Left hindlimb (tissue), 1 donor: Measurements from ENCODE around the gene ZC3H14.
"Not testable (repeated sequence)": the region's sequence is repeated elsewhere in the genome, so short reads cannot be mapped to it uniquely, and the experiment has no call there.

Experiments
- DNase-seq: peaks from one replicate; pipeline ENCODE4 v3.0.0-alpha.2; 2018

Gene ZC3H14, protein sequence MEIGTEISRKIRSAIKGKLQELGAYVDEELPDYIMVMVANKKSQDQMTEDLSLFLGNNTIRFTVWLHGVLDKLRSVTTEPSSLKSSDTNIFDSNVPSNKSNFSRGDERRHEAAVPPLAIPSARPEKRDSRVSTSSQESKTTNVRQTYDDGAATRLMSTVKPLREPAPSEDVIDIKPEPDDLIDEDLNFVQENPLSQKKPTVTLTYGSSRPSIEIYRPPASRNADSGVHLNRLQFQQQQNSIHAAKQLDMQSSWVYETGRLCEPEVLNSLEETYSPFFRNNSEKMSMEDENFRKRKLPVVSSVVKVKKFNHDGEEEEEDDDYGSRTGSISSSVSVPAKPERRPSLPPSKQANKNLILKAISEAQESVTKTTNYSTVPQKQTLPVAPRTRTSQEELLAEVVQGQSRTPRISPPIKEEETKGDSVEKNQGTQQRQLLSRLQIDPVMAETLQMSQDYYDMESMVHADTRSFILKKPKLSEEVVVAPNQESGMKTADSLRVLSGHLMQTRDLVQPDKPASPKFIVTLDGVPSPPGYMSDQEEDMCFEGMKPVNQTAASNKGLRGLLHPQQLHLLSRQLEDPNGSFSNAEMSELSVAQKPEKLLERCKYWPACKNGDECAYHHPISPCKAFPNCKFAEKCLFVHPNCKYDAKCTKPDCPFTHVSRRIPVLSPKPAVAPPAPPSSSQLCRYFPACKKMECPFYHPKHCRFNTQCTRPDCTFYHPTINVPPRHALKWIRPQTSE

DNA sequence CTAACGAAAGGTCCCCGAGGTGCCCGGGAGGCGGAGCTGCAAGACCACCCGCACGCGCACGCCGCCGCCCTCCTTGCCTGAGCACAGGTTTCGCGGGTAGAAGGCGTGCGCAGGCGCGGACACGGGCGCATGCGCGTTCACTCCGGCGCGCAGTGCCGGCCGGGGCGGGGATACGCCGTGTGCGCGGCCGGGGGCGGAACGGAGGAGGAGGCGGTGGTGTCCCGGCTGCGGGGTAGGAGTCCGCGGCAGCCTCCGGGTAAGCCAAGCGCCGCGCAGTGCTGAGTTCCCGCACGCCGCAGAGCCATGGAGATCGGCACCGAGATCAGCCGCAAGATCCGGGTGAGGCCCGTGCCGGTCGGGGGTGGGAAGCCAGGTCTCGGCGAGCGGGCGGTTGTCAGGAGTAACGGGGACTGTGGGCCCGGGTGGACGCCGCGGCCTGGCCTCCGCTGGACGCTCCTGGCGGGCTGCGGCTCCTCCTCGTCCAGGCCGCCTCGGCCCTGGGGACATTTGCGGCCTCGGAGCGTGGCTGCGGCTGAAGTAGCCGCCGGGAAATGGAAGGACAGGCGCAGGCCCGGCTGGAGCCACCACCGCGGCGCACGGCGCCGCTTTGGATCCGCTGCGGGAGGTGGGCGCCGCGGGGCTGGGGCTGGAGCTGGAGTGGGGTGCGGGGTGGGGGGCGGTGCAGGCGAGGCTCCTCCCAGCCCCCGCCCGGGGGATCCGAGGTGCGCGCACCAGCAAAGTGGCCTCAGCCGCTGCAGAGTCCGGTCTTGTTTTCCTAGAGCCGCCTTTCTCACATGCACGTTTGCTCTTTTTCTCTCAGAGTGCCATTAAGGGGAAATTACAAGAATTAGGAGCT is at the start of gene ZC3H14:
Gene ZC3H14, plus strand, starts transcription at position 207 of the 856 bp plus-strand sequence. Its CDS starts 97 bp downstream, at position 304.
- peak; percentile 94 for DNase-seq

DNA sequence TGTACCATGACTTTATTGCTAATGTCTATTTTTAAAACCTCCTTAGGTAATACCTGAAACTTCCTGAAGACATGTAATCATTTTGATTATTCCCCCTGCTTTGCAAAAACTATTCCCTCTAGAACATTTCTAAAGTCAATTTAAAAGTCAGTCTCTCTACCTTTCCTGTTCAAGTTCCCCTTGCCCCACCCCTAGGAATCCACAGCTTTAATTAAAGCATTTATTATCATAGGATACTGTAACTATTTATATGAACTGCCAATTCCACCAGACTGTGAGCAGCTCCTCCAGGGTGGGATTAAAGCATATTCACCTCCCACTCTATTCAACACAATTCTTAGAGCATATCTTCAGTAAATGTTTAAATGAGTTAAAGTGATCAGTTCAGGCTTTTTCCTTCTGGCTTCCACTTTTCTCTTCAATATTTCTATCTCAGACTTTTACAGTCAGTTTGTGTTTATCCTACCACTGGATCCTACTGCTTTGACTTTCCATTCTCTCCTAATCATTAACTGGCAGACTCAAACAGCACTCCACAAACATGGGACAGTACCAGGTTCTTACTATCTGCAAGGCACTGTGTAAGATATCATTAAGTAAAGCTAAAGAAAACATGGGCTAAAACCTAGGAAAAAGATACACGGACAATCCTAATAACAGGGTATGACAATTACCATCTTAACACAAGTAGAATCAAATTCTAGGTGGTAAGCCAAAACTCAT is 47.2 kb upstream of the ZC3H14 start:
- no peak for DNase-seq

DNA sequence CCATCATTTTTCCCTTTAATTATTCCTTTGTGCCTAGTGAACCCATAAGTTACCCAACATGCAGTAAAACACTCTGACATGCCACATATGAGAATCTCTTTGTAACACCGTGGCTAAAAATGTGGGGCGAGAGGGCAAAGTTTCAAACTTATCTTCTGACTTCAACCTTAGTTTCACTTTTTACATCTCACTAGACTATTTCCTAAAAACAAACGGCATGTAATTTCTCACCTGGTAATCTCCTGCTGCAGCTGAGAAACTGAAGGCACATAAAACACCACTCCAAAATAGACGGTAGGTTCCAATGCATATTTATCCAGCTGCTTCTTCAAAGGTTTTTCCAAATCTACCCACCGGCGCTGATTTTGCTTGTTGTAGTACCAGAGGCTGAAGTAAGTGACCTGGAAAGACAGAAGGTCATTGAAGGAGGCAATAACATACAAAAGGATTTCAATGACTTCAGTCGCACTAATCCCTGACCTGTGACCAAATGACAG is 45.9 kb upstream of the ZC3H14 start:
- no peak for DNase-seq

DNA sequence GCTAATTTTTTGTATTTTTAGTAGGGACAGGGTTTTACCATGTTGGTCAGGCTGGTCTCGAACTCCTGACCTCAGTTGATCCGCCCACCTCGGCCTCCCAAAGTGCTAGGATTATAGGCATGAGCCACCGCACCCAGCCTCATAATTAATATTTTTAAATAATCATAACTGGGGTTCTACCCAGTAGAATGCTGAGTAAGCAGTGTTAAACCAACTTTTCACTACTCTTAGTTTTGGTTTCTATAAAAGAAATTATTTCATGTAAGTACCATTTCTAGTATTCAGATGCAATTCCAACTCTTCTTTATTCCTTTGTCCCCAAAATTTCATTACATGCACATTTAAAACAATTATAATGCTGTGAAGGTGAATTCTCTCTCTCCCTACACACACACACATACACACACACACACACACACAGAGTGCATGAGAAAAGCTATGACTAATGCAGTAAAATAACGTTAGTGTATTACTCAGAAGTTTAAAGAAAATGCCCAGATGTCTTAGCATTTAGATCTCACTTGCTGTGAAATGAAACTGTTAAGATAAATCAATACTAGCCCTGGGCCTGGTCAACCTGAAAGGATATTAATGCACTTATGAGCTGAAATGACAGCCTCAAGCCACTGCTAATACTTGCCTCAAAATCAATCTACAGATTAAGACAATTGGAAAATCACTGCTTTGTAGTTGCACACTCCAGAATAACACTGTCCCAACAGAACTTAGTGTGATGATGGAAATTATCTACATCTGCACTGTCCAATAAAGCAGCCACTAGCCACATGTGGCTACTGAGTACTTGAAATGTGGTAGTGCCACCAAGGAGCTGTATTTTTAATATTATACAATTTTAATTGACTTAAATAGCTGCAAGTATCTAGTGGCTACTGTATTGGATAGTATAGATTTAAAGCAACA is 44.0 kb upstream of the ZC3H14 start:
- no peak for DNase-seq

DNA sequence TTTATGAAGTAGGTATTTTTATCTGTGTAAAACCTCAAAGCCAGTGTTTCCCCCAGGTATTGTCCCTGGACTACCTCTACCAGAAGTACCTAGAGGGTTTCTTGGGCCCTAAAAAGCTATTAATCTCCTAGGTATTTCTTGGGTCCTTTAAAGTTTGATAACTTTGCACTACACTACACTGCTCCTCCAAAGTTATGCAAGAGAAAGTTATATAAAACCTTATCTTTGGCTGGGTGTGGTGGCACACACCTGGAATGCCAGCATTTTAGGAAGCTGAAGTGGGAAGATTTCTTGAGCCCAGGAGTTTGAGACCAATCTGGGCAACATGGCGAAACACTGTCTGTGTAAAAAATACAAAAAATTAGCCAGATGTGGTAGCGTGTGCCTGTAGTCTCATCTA is 42.9 kb upstream of the ZC3H14 start:
- no peak for DNase-seq

DNA sequence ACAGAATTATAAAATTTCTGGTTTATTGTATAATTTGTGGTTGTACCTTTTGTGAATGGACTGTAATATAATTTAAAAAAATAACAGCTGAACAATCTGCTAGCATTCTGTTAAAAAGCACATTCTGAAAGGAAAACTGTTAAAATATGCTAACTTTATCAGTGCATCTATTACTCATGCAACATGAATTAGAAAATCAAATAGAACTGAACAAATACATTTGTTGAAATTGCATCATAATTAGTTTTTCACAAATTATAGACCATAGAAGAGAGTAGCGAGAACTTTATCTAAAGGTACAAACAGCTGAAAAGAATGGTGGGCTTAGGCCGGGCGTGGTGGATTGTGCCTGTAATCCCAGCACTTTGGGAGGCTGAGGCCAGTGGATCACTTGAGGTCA is 41.0 kb upstream of the ZC3H14 start:
- no peak for DNase-seq

DNA sequence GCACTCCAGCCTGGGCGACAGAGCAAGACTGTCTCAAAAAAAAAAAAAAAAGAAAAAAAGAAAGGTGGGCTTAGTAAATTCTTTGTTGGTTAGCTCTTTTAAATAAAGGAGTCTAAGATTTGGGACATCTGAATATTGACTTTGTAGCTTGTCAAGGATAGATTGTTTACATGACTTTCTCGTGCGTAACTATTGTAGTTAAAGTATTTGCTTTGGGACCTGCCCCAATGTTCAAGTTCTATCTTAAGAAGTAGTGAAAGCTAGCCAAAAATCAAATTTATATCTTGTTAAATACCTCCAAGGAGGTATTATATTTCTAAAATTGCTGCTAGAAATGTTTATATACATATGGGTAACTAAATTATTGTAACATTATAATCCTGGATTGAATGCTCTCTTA is 40.4 kb upstream of the ZC3H14 start:
- DNase-seq, result no peak

DNA sequence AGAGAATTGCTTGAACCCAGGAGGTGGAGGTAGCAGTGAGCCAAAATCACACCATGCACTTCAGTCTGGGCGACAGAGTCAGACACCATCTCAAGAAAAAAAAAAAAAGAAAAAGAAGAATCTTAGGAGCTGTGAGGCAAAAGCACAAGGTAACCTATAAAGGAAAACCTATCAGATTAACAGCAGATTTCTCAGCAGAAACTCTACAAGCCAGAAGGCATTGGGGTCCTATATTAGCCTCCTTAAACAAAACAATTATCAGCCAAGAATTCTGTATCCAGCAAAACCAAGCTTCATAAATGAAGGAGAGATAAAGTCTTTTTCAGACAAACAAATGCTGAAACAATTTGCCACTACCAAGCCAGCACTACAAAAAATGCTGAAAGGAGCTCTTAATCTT is 32.9 kb upstream of the ZC3H14 start:
- DNase-seq, result not testable (repeated sequence)

DNA sequence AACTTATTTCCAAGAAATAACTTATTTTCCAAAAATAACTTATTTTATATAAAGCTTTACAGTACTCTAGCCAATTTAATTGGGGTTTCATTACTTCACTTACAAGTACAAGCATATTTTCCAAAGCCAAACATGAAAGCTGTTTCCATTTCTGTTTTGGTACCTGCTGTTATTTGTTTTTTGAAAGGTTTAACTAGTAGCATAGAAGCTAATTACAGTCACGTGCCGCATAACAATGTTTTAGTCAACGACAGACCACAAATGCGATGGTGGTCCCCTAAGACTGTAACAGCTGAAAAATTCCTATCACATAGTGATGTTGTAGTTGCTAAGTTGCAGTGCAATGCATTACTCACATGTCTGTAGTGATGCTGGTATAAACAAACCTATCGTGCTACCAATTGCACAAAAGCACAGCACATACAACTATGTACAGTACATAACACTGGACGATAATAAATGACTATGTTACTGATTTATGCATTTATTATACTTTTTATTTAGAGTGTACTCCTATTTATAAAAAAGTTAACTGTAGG is 29.7 kb upstream of the ZC3H14 start:
- no peak for DNase-seq

DNA sequence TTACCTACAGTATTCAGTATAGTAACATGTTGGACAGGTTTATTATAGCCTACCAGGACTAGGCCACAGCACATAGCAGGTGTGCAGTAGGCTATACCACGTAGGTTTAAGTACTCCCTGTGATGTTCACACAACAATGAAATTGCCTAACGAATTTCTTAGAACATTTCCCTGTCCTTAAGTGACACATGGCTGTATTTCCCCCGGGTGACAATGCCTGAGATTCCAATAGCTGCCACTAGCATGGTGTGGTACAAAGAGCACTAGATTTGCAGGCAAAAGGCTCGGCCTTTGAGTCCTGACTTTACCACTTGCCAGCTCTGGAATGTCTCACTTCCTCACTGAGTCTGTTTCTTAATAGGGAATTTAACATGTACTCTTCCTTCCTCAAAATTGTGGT is 27.7 kb upstream of the ZC3H14 start:
- no peak for DNase-seq

DNA sequence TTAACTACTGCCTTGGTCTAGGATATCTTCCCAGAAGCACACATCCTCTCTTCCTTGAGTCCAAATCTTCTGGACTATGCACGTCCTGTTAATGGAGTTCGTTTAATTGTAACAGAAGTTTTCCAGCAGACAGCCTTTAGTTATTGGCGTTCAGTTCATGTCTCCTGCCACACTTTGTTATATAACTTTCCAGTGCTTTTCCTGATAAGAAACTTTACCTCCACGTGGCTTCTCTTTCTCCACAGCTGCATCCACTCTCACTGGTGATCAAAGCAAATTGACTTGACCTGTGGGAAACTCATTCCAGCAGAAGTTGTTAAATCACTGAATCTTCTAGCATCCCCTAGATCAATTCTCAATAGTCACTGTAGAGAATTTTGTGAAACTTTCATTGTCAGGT is 27.0 kb upstream of the ZC3H14 start:
- no peak for DNase-seq

DNA sequence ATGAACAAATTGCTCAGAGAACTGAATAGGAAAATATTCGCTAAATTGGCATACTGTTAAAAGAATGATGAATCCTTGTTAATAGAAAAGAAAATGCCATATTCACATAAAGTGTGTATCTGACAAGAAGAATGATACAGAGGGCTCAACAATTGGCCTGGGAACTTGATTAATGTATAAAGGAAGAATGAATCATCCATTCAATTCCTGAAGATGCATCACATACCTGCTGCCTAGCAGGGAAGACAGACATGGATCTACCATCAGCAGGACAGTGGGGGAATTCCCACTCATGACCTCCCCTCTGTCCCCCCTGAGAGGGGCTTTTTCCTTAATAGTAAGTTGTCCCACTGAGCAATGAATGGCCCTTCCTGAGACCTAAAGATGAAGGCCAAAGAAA is 21.5 kb upstream of the ZC3H14 start:
- no peak for DNase-seq

DNA sequence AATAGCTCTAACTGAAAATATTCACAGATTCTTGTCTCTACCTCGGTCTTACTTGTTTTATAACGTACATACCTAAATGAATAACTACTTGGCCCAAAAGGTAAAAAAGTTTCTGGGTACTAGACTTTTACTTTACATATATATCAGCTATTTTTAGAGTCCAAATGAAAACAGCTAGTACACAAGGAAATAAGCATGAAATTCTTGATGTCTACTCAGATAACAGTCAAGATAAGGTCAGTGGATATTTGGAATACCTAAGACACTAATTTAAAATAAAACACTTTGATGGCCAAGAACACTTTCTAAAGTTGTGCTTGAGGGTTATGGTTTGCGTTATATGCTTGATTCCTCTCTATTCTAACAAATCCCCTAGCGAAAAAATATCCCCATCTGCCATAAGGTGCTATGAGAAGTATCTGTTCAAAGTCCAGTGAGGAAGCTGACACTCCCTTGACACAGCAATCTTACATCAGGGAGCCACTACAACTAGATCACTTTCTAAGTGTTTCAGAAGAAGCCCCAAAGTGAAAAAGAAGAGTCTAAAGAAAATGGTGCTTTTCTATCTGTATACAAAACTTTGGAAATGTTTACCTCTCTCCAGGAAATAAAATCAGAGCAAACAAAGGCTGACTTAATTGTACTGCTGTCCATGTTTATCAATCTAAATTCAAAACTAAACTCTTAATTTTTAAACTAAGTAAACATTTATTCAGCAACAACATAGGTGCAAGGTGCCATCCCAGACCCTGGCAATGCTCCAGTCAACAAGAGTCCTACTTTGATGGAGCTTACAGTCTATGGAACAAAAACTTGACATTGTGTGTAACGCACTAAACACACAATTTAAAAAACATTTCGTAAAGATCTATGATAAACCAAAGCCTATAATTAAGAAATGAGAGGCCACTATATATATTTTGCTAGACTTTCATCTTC is 19.7 kb upstream of the ZC3H14 start:
- no peak for DNase-seq

DNA sequence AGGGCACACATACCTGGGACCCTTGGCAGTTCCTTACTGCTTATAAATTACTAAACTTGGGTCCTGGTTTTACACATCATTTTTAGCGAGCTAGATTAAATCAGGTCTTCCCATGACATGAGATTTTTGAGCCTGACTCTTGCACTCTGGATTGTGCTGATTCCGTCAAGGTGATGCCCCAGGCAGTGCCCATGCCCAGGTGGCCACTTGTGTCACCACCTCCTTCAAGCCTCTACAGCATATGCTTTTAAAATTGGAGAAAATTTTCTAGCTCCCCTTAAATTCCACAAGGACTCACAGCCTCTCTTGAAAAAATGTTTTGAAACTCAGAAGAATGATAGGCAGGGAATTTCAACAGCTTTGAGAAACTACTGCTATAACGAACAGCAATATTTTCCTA is 17.6 kb upstream of the ZC3H14 start:
- no peak for DNase-seq

DNA sequence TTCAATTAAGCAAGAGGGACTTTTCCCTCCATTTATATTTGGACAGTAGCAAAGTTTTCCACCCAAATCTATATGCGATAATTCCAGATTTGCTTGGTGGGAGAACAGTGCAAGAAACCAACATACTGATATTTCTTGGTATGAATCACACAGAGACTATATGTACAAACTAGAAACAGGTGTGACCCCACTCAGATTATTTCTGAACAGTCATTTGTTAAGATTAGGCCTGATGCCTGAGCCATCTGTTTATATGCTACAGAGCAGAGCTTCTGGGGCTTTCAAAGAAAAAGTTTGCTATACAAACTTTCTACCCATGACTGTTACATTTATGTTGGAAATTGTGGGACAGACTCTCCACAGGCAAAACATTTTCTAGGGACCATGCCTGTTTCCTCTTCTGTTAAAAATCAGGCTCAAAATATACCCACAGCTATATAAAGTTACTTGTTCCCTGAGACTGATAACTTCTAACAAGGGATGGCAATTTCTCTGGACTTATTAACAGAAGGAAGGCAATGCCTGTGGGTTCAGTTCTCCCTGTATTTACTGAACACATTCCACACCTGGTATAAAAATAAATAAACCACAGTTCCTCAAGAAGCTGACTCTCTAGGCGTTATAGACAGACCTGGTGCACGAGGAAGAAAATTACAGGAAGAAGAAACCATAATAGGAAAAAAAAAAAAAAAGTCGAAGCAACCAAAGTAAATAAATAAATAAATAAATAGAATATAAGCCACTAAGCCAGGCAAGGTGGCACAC is 16.0 kb upstream of the ZC3H14 start:
- no peak for DNase-seq

DNA sequence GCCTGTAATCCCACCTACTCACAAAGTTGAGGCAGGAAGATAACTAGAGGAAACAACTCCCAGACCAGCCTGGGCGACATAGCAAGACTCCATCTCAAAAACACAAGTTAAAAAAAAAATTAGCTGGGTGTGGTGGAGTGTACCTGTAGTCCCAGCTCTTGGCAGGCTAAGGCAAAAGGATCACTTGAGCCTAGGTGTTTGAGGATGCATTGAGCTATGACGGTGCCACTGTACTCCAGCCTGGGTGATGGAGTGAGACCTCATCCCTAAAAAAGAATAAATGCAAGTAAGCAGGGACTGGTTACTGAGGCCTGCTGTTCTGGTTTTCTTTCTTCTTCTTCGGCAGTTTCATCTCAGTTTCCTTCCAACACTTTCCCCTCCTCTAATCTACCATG is 15.5 kb upstream of the ZC3H14 start:
- DNase-seq, result no peak

DNA sequence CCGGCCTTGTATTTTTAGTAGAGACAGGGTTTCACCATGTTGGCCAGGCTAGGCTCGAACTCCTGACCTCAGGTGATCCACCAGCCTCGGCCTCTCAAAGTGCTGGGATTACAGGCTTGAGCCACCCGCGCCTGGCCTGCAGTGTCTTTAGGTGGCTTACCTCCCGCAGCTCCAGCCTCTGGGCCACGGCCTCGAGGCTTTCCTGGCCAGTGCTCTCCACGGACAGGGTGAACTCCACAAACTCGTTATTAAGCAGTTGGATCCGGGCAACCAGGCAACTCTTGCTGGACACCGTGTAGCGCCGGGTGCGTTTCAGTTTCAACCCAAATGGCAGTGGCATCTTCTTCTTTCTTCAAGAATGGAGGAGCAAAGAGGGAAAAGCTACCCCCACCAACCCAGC is 12.8 kb upstream of the ZC3H14 start:
- DNase-seq, result no peak

DNA sequence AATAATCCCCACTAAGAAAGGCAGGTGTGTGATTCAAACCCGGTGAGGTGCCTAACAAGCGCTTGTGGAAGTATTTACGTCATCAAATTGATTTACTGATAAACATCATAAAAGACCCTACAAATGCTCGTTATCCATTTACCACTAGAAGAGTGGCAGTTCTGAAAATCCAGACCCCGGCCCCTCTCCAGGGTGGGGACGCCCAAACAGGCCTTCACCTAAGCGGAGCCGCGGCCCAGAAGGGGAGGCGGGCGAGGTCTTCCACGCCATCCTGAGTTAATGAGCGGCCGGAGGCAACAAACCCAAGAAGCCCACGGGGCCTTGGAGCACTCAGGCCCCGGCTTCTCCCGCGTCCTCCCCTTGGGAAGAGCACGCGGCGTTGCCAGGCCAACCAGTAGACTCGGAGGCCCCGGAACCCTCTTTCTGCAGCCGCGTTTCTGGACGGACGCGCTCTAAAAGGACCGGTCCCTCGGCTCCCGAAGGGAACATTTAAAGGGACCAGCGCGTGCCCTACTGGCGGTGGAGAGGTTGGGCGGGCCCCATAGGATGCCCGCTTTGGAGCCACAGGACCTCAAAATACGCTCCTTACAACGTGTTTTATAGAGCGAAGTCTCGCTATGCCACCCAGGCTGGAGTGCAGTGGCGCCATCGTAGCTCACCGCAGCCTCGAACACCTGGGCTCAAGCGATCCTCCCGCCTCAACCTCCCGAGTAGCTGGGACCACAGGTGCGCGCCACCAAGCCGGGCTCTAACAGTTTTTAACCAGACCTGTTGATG is 11.6 kb upstream of the ZC3H14 start:
- peak; percentile 89 for DNase-seq
